ENCODE measurements around the gene CLIC4. TPM values are rescaled to one million over a fixed set of nuclear protein-coding genes. Genes with fewer than 3 reads are reported as not detected.
"Not testable (repeated sequence)": the region's sequence is repeated elsewhere in the genome, so short reads cannot be mapped to it uniquely, and the experiment has no call there.

The CLIC4 gene
- total RNA-seq, 1 experiment from 2014 or later, result 230 TPM

GRCh38 chr1:24732186-24732885 lies 12.9 kb upstream of the CLIC4 start:
- H3K9me3 Mint-ChIP-seq, result peaks cover 4 to 5% of the 10 kb centered on the region in 2 experiments; a peak in 4 of 5 replicates
- no peak overlapping the region for H3K18ac ChIP-seq (ENCODE audit: insufficient read length, low read depth, low read length)
- no peak overlapping the region for H4K5ac ChIP-seq (ENCODE audit: insufficient read length, low read depth, low read length)
- DNase-seq, result no peak
- no peak overlapping the region for H2BK5ac ChIP-seq (ENCODE audit: insufficient read length, low read length)
- no peak overlapping the region for H3K4ac ChIP-seq (ENCODE audit: low read depth, low read length)
- H3T11ph ChIP-seq (ENCODE audit: low read length), result no peak overlapping the region
- H3K14ac ChIP-seq (ENCODE audit: insufficient read depth, low read length), result no peak overlapping the region
- no peaks in the 10 kb centered on the region for H3K23me2 ChIP-seq (ENCODE audit: insufficient read length, low read depth, low read length, poor library complexity, severe bottlenecking)
- H3K4me2 ChIP-seq (ENCODE audit: insufficient read depth, insufficient read length, low read length), result no peak overlapping the region
- no peaks in the 10 kb centered on the region for H4K20me1 ChIP-seq (ENCODE audit: control insufficient read depth, insufficient read depth, insufficient read length)
- H4K8ac ChIP-seq (replicated peaks; ENCODE audit: insufficient read length, low read depth, low read length), result no peak overlapping the region
- H2BK12ac ChIP-seq (ENCODE audit: insufficient read length, low read depth, low read length), result no peak overlapping the region
- no peaks in the 10 kb centered on the region; the same call in 1 of the 2 replicates for H3K27me3 Mint-ChIP-seq (ENCODE audit: low read depth)
- H3K79me1 ChIP-seq (ENCODE audit: insufficient read depth, low read depth, low read length, poor library complexity, severe bottlenecking), result no peaks in the 10 kb centered on the region
- H2AK5ac ChIP-seq (ENCODE audit: insufficient read length, low read length), result no peak overlapping the region
- H3K36me3 Mint-ChIP-seq (ENCODE audit: insufficient read depth in 1 of 3, low read depth in 3 of 3), result no peaks in the 10 kb centered on the region
- H3K4me3 Mint-ChIP-seq, result no peak overlapping the region
- H3K4me1 Mint-ChIP-seq, result peaks cover 21 to 31% of the 10 kb centered on the region in 2 experiments
- H3K9me3 ChIP-seq (ENCODE audit: control insufficient read depth, low read depth, low read length), result no peaks in the 10 kb centered on the region
- no peak overlapping the region for H2BK15ac ChIP-seq (ENCODE audit: low read depth, low read length)
- no peak overlapping the region for H3K27ac Mint-ChIP-seq
- H3K27ac ChIP-seq (ENCODE audit: insufficient read length, low read depth, low read length), result no peak overlapping the region
- H3K27me3 ChIP-seq (ENCODE audit: insufficient read depth, low read length), result no peaks in the 10 kb centered on the region
- no peak overlapping the region for H3K23ac ChIP-seq (ENCODE audit: insufficient read length, low read depth, low read length)
- no CpG with 5 or more reads among the region's 4 CpGs for WGBS (ENCODE audit: extremely low coverage, insufficient read length, low lambda C conversion rate)
- H3K56ac ChIP-seq (ENCODE audit: insufficient read length, low read depth, low read length), result no peak overlapping the region
- TF ChIP-seq, protein P1, sequence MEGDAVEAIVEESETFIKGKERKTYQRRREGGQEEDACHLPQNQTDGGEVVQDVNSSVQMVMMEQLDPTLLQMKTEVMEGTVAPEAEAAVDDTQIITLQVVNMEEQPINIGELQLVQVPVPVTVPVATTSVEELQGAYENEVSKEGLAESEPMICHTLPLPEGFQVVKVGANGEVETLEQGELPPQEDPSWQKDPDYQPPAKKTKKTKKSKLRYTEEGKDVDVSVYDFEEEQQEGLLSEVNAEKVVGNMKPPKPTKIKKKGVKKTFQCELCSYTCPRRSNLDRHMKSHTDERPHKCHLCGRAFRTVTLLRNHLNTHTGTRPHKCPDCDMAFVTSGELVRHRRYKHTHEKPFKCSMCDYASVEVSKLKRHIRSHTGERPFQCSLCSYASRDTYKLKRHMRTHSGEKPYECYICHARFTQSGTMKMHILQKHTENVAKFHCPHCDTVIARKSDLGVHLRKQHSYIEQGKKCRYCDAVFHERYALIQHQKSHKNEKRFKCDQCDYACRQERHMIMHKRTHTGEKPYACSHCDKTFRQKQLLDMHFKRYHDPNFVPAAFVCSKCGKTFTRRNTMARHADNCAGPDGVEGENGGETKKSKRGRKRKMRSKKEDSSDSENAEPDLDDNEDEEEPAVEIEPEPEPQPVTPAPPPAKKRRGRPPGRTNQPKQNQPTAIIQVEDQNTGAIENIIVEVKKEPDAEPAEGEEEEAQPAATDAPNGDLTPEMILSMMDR (conservative IDR thresholded peaks at IDR 0.05), result no peak
- no peak overlapping the region for H4K91ac ChIP-seq (ENCODE audit: insufficient read length, low read depth, low read length)
- H2AFZ ChIP-seq (ENCODE audit: low read length), result no peak overlapping the region
- H3K9ac ChIP-seq (ENCODE audit: extremely low read depth, insufficient read length, low read length), result no peak overlapping the region
- H3K4me1 ChIP-seq (ENCODE audit: insufficient read depth, low read length), result peaks cover 10% of the 10 kb centered on the region; the same call in 1 of the 2 replicates
- no peak overlapping the region for H2BK120ac ChIP-seq (ENCODE audit: low read depth, low read length, poor library complexity, severe bottlenecking)
- no peaks in the 10 kb centered on the region for H3K79me2 ChIP-seq (ENCODE audit: insufficient read depth, low read length)
- H2BK20ac ChIP-seq (ENCODE audit: low read depth, low read length, poor library complexity, severe bottlenecking), result no peak overlapping the region

DNA sequence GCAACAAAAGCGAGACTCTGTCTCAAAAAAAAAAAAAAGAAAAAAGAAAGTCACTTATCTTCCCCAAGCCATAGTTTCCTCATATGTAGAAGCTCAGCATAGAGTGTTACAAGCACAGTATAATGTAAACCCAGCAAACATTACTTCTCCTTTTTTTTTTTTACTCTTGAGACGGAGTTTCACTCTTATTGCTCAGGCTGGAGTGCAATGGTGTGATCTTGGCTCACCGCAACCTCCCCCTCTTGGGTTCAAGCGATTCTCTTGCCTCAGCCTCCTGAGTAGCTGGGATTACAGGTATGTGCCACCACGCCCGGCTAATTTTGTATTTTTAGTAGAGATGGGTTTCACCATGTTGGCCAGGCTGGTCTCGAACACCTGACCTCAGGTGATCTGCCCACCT lies 11.9 kb upstream of the CLIC4 start:
- H3K9ac ChIP-seq (ENCODE audit: extremely low read depth, insufficient read length, low read length); H3T11ph ChIP-seq (ENCODE audit: low read length); H3K27me3 ChIP-seq (ENCODE audit: insufficient read depth, low read length); H2BK20ac ChIP-seq (ENCODE audit: low read depth, low read length, poor library complexity, severe bottlenecking); H2BK120ac ChIP-seq (ENCODE audit: low read depth, low read length, poor library complexity, severe bottlenecking); H3K36me3 Mint-ChIP-seq (ENCODE audit: insufficient read depth in 1 of 3, low read depth in 3 of 3); H3K23ac ChIP-seq (ENCODE audit: insufficient read length, low read depth, low read length); H2AK5ac ChIP-seq (ENCODE audit: insufficient read length, low read length); H3K4me2 ChIP-seq (ENCODE audit: insufficient read depth, insufficient read length, low read length); H3K4me3 Mint-ChIP-seq; H3K4ac ChIP-seq (ENCODE audit: low read depth, low read length); H3K56ac ChIP-seq (ENCODE audit: insufficient read length, low read depth, low read length); H3K14ac ChIP-seq (ENCODE audit: insufficient read depth, low read length); H3K27me3 Mint-ChIP-seq (ENCODE audit: low read depth); H2AFZ ChIP-seq (ENCODE audit: low read length); H2BK5ac ChIP-seq (ENCODE audit: insufficient read length, low read length); H3K4me1 ChIP-seq (ENCODE audit: insufficient read depth, low read length); H3K79me1 ChIP-seq (ENCODE audit: insufficient read depth, low read depth, low read length, poor library complexity, severe bottlenecking); DNase-seq; H4K8ac ChIP-seq (replicated peaks; ENCODE audit: insufficient read length, low read depth, low read length); H3K79me2 ChIP-seq (ENCODE audit: insufficient read depth, low read length); H3K27ac Mint-ChIP-seq; H2BK12ac ChIP-seq (ENCODE audit: insufficient read length, low read depth, low read length); H3K23me2 ChIP-seq (ENCODE audit: insufficient read length, low read depth, low read length, poor library complexity, severe bottlenecking); H3K27ac ChIP-seq (ENCODE audit: insufficient read length, low read depth, low read length); H4K20me1 ChIP-seq (ENCODE audit: control insufficient read depth, insufficient read depth, insufficient read length); H4K5ac ChIP-seq (ENCODE audit: insufficient read length, low read depth, low read length); H3K9me3 ChIP-seq (ENCODE audit: control insufficient read depth, low read depth, low read length); H2BK15ac ChIP-seq (ENCODE audit: low read depth, low read length); H3K9me3 Mint-ChIP-seq; H3K18ac ChIP-seq (ENCODE audit: insufficient read length, low read depth, low read length); H4K91ac ChIP-seq (ENCODE audit: insufficient read length, low read depth, low read length): not testable (repeated sequence)
- WGBS (ENCODE audit: extremely low coverage, insufficient read length, low lambda C conversion rate), result no CpG with 5 or more reads among the region's 7 CpGs
- peaks cover 22 to 29% of the 10 kb centered on the region in 2 experiments for H3K4me1 Mint-ChIP-seq

Measured in H9 (cell line).